ENCODE results near the gene COX18. TPM values are rescaled to one million over a fixed set of nuclear protein-coding genes. Genes with fewer than 3 reads are reported as not detected.

The COX18 gene
- total RNA-seq, 1 experiment from 2014 or later = 9.9 TPM

DNA sequence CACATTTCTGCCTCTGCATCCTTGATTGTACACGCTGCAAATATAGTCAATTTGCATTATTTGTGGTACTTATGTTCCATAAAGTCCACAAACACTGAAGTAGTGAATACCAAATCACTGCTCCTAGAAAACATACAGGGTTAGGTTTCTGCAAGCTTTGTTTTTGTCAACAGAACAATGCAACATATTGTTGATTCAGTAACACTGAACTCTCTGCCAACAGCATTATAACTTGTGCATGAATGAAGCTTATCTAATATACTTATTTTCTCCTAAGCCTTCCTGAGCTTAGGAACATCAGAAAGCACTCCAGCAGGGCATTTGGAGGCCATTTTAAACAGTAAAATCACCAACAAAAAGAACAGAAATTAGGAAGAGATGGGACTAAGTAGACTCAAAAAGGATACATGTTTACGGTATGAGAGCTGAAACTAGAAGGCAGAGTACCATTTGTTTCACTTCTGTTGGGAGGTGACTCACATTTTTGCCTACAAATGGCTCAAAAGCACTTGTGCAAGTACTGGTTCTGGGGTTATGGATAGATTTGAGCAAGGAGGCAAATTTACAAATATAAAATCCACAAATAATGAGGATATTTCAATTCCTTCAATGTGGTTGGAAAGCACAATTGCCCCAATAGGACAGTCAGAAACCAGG lies 14.1 kb downstream of the COX18 start:
- Histone ChIP-seq H3K4me3 (ENCODE audit: low read depth in 2 of 2, low read length in 2 of 2) (no peak overlapping the region), H3K27ac (ENCODE audit: low read length) (no peak overlapping the region), H3K36me3 (ENCODE audit: control insufficient read depth, insufficient read depth, low read length) (no peaks in the 10 kb centered on the region), H3K9me3 (ENCODE audit: control insufficient read depth, insufficient read depth, low read depth, low read length) (no peaks in the 10 kb centered on the region), H3K4me1 (ENCODE audit: control insufficient read depth, insufficient read depth, low read length) (no peaks in the 10 kb centered on the region), H3K27me3 (ENCODE audit: control insufficient read depth, insufficient read depth, low read length) (no peaks in the 10 kb centered on the region)
- no peak for DNase-seq (ENCODE audit: low read depth, low spot score)
- CTCF ChIA-PET = no interaction called here
- ATAC-seq = no peak
- POLR2A ChIA-PET = no interaction called here
- intact Hi-C loops (cut with micrococcal nuclease; ENCODE audit: unreplicated experiment) = no loop called here
- BruUV-seq (replicated peaks) = no TSS peak
- in situ Hi-C loops (cut with HindIII; ENCODE audit: low pct_unique_long_range_greater_than_20kb, low sequenced_read_pairs) = no loop called here
- TF ChIP-seq, protein P1, sequence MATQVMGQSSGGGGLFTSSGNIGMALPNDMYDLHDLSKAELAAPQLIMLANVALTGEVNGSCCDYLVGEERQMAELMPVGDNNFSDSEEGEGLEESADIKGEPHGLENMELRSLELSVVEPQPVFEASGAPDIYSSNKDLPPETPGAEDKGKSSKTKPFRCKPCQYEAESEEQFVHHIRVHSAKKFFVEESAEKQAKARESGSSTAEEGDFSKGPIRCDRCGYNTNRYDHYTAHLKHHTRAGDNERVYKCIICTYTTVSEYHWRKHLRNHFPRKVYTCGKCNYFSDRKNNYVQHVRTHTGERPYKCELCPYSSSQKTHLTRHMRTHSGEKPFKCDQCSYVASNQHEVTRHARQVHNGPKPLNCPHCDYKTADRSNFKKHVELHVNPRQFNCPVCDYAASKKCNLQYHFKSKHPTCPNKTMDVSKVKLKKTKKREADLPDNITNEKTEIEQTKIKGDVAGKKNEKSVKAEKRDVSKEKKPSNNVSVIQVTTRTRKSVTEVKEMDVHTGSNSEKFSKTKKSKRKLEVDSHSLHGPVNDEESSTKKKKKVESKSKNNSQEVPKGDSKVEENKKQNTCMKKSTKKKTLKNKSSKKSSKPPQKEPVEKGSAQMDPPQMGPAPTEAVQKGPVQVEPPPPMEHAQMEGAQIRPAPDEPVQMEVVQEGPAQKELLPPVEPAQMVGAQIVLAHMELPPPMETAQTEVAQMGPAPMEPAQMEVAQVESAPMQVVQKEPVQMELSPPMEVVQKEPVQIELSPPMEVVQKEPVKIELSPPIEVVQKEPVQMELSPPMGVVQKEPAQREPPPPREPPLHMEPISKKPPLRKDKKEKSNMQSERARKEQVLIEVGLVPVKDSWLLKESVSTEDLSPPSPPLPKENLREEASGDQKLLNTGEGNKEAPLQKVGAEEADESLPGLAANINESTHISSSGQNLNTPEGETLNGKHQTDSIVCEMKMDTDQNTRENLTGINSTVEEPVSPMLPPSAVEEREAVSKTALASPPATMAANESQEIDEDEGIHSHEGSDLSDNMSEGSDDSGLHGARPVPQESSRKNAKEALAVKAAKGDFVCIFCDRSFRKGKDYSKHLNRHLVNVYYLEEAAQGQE (IDR thresholded peaks at IDR 0.05; ENCODE audit: insufficient read depth in 1 of 2, low read depth in 2 of 2, low read length in 1 of 2) = no peak
- TF ChIP-seq SIN3A (IDR thresholded peaks at IDR 0.05; ENCODE audit: borderline replicate concordance, insufficient read depth, low read depth, low read length) = no peak
- TF ChIP-seq, protein P2, sequence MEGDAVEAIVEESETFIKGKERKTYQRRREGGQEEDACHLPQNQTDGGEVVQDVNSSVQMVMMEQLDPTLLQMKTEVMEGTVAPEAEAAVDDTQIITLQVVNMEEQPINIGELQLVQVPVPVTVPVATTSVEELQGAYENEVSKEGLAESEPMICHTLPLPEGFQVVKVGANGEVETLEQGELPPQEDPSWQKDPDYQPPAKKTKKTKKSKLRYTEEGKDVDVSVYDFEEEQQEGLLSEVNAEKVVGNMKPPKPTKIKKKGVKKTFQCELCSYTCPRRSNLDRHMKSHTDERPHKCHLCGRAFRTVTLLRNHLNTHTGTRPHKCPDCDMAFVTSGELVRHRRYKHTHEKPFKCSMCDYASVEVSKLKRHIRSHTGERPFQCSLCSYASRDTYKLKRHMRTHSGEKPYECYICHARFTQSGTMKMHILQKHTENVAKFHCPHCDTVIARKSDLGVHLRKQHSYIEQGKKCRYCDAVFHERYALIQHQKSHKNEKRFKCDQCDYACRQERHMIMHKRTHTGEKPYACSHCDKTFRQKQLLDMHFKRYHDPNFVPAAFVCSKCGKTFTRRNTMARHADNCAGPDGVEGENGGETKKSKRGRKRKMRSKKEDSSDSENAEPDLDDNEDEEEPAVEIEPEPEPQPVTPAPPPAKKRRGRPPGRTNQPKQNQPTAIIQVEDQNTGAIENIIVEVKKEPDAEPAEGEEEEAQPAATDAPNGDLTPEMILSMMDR (IDR thresholded peaks at IDR 0.05) = no peak
- no peak for TF ChIP-seq TCF7L2 (IDR thresholded peaks at IDR 0.05; ENCODE audit: low read depth, low read length)
- TF ChIP-seq POLR2AphosphoS5 (IDR thresholded peaks at IDR 0.05; ENCODE audit: low read depth, low read length) = no peak

DNA sequence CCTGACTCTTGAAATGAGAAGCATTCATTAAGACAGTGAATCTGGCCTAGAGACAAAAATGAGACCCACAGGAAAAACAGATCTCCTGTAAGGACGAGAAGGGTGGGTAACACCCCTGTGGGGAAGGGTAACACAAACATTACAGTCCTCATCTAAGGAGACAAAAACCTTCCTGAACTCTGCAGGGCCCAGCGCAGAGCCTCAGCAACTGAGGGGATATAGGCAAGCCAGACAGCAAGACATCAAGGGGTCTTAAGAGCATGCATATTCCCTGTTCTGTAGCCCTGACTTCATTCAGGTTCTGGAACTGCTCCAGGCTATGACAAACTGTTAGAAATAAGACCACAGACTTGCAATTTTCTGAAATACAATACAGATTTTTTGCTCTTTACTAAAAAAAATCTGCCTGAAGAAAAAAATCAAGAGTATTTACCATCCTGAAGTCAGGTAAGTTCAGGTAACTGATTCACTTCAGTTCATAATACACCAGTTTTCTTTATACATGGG lies 15.5 kb downstream of the COX18 start:
- Histone ChIP-seq H3K36me3 (ENCODE audit: control insufficient read depth, insufficient read depth, low read length) (no peaks in the 10 kb centered on the region), H3K4me3 (ENCODE audit: low read depth in 2 of 2, low read length in 2 of 2) (no peak overlapping the region), H3K4me1 (ENCODE audit: control insufficient read depth, insufficient read depth, low read length) (no peaks in the 10 kb centered on the region), H3K27me3 (ENCODE audit: control insufficient read depth, insufficient read depth, low read length) (no peaks in the 10 kb centered on the region), H3K27ac (ENCODE audit: low read length) (no peak overlapping the region), H3K9me3 (ENCODE audit: control insufficient read depth, insufficient read depth, low read depth, low read length) (no peaks in the 10 kb centered on the region)
- in situ Hi-C loops (cut with HindIII; ENCODE audit: low pct_unique_long_range_greater_than_20kb, low sequenced_read_pairs) (no loop called here), intact Hi-C loops (cut with micrococcal nuclease; ENCODE audit: unreplicated experiment) (no loop called here)
- ChIA-PET POLR2A (no interaction called here), CTCF (no interaction called here)
- no TSS peak for BruUV-seq (replicated peaks)
- TF ChIP-seq, protein P2 (IDR thresholded peaks at IDR 0.05) = no peak
- TF ChIP-seq TCF7L2 (IDR thresholded peaks at IDR 0.05; ENCODE audit: low read depth, low read length) (no peak), POLR2AphosphoS5 (IDR thresholded peaks at IDR 0.05; ENCODE audit: low read depth, low read length) (no peak), SIN3A (IDR thresholded peaks at IDR 0.05; ENCODE audit: borderline replicate concordance, insufficient read depth, low read depth, low read length) (no peak)
- TF ChIP-seq, protein P1 (IDR thresholded peaks at IDR 0.05; ENCODE audit: insufficient read depth in 1 of 2, low read depth in 2 of 2, low read length in 1 of 2) = no peak
- ATAC-seq = no peak
- no peak for DNase-seq (ENCODE audit: low read depth, low spot score)
